ENCODE results near the gene MYADM.
"Not testable (repeated sequence)": the region's sequence is repeated elsewhere in the genome, so short reads cannot be mapped to it uniquely, and the experiment has no call there.

The MYADM gene

GRCh38 chr19:53849237-53849676 is 18.4 kb upstream of the MYADM start:
- Histone ChIP-seq H3K9me3 (no peaks in the 10 kb centered on the region), H3K4me3 (no peak overlapping the region), H3K4me1 (no peaks in the 10 kb centered on the region), H3K27me3 (ENCODE audit: low read depth) (0 out of 2 replicates have a peak, but pooled peaks cover 2% of the 10 kb centered on the region), H3K36me3 (replicated peaks) (no peaks in the 10 kb centered on the region)
- in situ Hi-C loops (cut with MboI; ENCODE audit: low sequenced_read_pairs), result no loop called here
- no peak for DNase-seq (ENCODE audit: low spot score in 2 of 2)

GRCh38 chr19:53853707-53854106 is 14.0 kb upstream of the MYADM start:
- H3K27me3 ChIP-seq (ENCODE audit: low read depth), result 0 out of 2 replicates have a peak, but pooled peaks cover 2% of the 10 kb centered on the region
- no peak for DNase-seq (ENCODE audit: low spot score in 2 of 2)
- no peak overlapping the region for H3K4me3 ChIP-seq
- in situ Hi-C loops (cut with MboI; ENCODE audit: low sequenced_read_pairs), result no loop called here
- no peaks in the 10 kb centered on the region for H3K36me3 ChIP-seq (replicated peaks)
- H3K4me1 ChIP-seq, result no peaks in the 10 kb centered on the region
- no peaks in the 10 kb centered on the region for H3K9me3 ChIP-seq

GRCh38 chr19:53864308-53864836 is 3.3 kb upstream of the MYADM start:
- Histone ChIP-seq H3K9me3 (no peaks in the 10 kb centered on the region), H3K4me3 (no peak overlapping the region), H3K36me3 (replicated peaks) (no peaks in the 10 kb centered on the region), H3K27me3 (ENCODE audit: low read depth) (no peaks in the 10 kb centered on the region; the same call in 1 of the 2 replicates), H3K4me1 (peaks cover 3% of the 10 kb centered on the region)
- in situ Hi-C loops (cut with MboI; ENCODE audit: low sequenced_read_pairs), result no loop called here
- DNase-seq (ENCODE audit: low spot score in 2 of 2), result no peak

GRCh38 chr19:53865523-53865917 is 2.2 kb upstream of the MYADM start:
- Histone ChIP-seq H3K9me3 (no peaks in the 10 kb centered on the region), H3K27me3 (ENCODE audit: low read depth) (no peaks in the 10 kb centered on the region), H3K4me1 (peaks cover 3% of the 10 kb centered on the region), H3K4me3 (no peak overlapping the region), H3K36me3 (replicated peaks) (no peaks in the 10 kb centered on the region)
- no peak for DNase-seq (ENCODE audit: low spot score in 2 of 2)
- in situ Hi-C loops (cut with MboI; ENCODE audit: low sequenced_read_pairs), result no loop called here

- Histone ChIP-seq H3K9me3 (no peaks in the 10 kb centered on the region), H3K4me1 (peaks cover 3% of the 10 kb centered on the region), H3K36me3 (replicated peaks) (no peaks in the 10 kb centered on the region), H3K27me3 (ENCODE audit: low read depth) (no peaks in the 10 kb centered on the region), H3K4me3 (no peak overlapping the region)
- DNase-seq (ENCODE audit: low spot score in 2 of 2), result no peak
- in situ Hi-C loops (cut with MboI; ENCODE audit: low sequenced_read_pairs), result no loop called here
Observed at GRCh38 chr19:53865918-53866864, 1.5 kb upstream of the MYADM start.

GRCh38 chr19:53866865-53867224 is 838 bp upstream of the MYADM start:
- no peaks in the 10 kb centered on the region for H3K27me3 ChIP-seq (ENCODE audit: low read depth)
- in situ Hi-C loops (cut with MboI; ENCODE audit: low sequenced_read_pairs), result no loop called here
- DNase-seq (ENCODE audit: low spot score in 2 of 2), result no peak
- H3K36me3 ChIP-seq (replicated peaks), result no peaks in the 10 kb centered on the region
- H3K4me1 ChIP-seq, result peaks cover 3% of the 10 kb centered on the region
- peak overlapping the region; percentile 17 for H3K4me3 ChIP-seq
- H3K9me3 ChIP-seq, result no peaks in the 10 kb centered on the region

GRCh38 chr19:53868091-53868891 is 608 bp downstream of the MYADM start:
- Histone ChIP-seq H3K27me3 (ENCODE audit: low read depth) (no peaks in the 10 kb centered on the region), H3K4me3 (peak overlapping the region; percentile 55), H3K36me3 (replicated peaks) (no peaks in the 10 kb centered on the region; the same call in 1 of the 2 replicates), H3K4me1 (peaks cover 3% of the 10 kb centered on the region), H3K9me3 (no peaks in the 10 kb centered on the region)
- in situ Hi-C loops (cut with MboI; ENCODE audit: low sequenced_read_pairs), result no loop called here
- peak in 1 of 2 experiments; percentile 75 for DNase-seq (ENCODE audit: low spot score in 2 of 2)

- DNase-seq (ENCODE audit: low spot score in 2 of 2), result peak; percentile 82 to 92
Observed at GRCh38 chr19:53868892-53869804, 1.5 kb downstream of the MYADM start.

GRCh38 chr19:53869805-53870484 is 2.3 kb downstream of the MYADM start:
- DNase-seq (ENCODE audit: low spot score in 2 of 2); H3K27me3 ChIP-seq (ENCODE audit: low read depth); in situ Hi-C loops (cut with MboI; ENCODE audit: low sequenced_read_pairs): not testable (repeated sequence)

More at GRCh38 chr19:53868892-53869804, 1.5 kb downstream of the MYADM start:
- Histone ChIP-seq H3K4me3 (peak overlapping the region; percentile 55), H3K36me3 (replicated peaks) (peaks cover 6% of the 10 kb centered on the region), H3K9me3 (no peaks in the 10 kb centered on the region), H3K4me1 (peaks cover 3% of the 10 kb centered on the region), H3K27me3 (ENCODE audit: low read depth) (no peaks in the 10 kb centered on the region)
- in situ Hi-C loops (cut with MboI; ENCODE audit: low sequenced_read_pairs), result no loop called here

GRCh38 chr19:53870485-53870844 is 2.8 kb downstream of the MYADM start:
- H3K4me1 ChIP-seq, result peaks cover 3% of the 10 kb centered on the region
- no peak overlapping the region for H3K4me3 ChIP-seq
- peaks cover 10% of the 10 kb centered on the region for H3K36me3 ChIP-seq (replicated peaks)
- in situ Hi-C loops (cut with MboI; ENCODE audit: low sequenced_read_pairs), result no loop called here
- H3K27me3 ChIP-seq (ENCODE audit: low read depth), result no peaks in the 10 kb centered on the region
- H3K9me3 ChIP-seq, result no peaks in the 10 kb centered on the region
- peak in 1 of 2 experiments; percentile 29 for DNase-seq (ENCODE audit: low spot score in 2 of 2)

More at GRCh38 chr19:53869805-53870484, 2.3 kb downstream of the MYADM start:
- peak overlapping the region; percentile 55 for H3K4me3 ChIP-seq
- not testable (repeated sequence) for H3K4me1 ChIP-seq; H3K9me3 ChIP-seq; H3K36me3 ChIP-seq (replicated peaks)

GRCh38 chr19:53871454-53871853 is 3.8 kb downstream of the MYADM start:
- Histone ChIP-seq H3K27me3 (ENCODE audit: low read depth) (no peaks in the 10 kb centered on the region), H3K4me1 (peaks cover 3% of the 10 kb centered on the region), H3K4me3 (no peak overlapping the region), H3K36me3 (replicated peaks) (peaks cover 10% of the 10 kb centered on the region), H3K9me3 (no peaks in the 10 kb centered on the region)
- DNase-seq (ENCODE audit: low spot score in 2 of 2), result no peak
- in situ Hi-C loops (cut with MboI; ENCODE audit: low sequenced_read_pairs), result no loop called here

- Histone ChIP-seq H3K4me3 (no peak overlapping the region), H3K4me1 (no peaks in the 10 kb centered on the region), H3K27me3 (ENCODE audit: low read depth) (no peaks in the 10 kb centered on the region), H3K9me3 (no peaks in the 10 kb centered on the region), H3K36me3 (replicated peaks) (peaks cover 10% of the 10 kb centered on the region)
- DNase-seq (ENCODE audit: low spot score in 2 of 2), result no peak
- in situ Hi-C loops (cut with MboI; ENCODE audit: low sequenced_read_pairs), result no loop called here
Observed at GRCh38 chr19:53872762-53873161, 5.1 kb downstream of the MYADM start.
